Ovary (tissue), 3 donors: ENCODE measurements around the gene RNF151.

Experiments used
- EP300 ChIP-seq: sonication (generic); formaldehyde crosslinking; IDR thresholded peaks from one replicate; pipeline ENCODE4 v1.6.1; 2017; ENCODE audit warnings: antibody characterized with exemption
- POLR2A ChIP-seq: fragments of 450-650 bp; IDR thresholded peaks from one replicate; pipeline ENCODE4 v1.6.1; 2017; ENCODE audit warnings: antibody characterized with exemption, mild to moderate bottlenecking, moderate library complexity
- TF ChIP-seq, protein P1 (sequence below), 3 donors: fragments of 450-650 bp in 2 of 3; fragments of 200-600 bp in 1 of 3; IDR thresholded peaks; one replicate each; pipeline versions ENCODE4 v1.5.1 to v1.8.0; 2016 to 2022; ENCODE audit warnings: antibody characterized with exemption in 3 of 3, mild to moderate bottlenecking in 1 of 3
- donor health status: DM: no; HTN: no; CAD: no.

GRCh38 chr16:2015117-2015946 lies 48.7 kb downstream of the RNF151 start:
- TF ChIP-seq, protein P1, sequence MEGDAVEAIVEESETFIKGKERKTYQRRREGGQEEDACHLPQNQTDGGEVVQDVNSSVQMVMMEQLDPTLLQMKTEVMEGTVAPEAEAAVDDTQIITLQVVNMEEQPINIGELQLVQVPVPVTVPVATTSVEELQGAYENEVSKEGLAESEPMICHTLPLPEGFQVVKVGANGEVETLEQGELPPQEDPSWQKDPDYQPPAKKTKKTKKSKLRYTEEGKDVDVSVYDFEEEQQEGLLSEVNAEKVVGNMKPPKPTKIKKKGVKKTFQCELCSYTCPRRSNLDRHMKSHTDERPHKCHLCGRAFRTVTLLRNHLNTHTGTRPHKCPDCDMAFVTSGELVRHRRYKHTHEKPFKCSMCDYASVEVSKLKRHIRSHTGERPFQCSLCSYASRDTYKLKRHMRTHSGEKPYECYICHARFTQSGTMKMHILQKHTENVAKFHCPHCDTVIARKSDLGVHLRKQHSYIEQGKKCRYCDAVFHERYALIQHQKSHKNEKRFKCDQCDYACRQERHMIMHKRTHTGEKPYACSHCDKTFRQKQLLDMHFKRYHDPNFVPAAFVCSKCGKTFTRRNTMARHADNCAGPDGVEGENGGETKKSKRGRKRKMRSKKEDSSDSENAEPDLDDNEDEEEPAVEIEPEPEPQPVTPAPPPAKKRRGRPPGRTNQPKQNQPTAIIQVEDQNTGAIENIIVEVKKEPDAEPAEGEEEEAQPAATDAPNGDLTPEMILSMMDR (IDR thresholded peaks at IDR 0.05), result no peak
- TF ChIP-seq POLR2A, result no peak
- no peak for TF ChIP-seq EP300
